ENCODE results near the gene FSIP1. TPM values are rescaled to one million over a fixed set of nuclear protein-coding genes. Genes with fewer than 3 reads are reported as not detected.

The FSIP1 gene
- total and polyA plus RNA-seq, 9 of the 15 experiments (the other 6 are each of a cell fraction or from before 2014, with no cell fraction given), result 0.07 to 0.51 (median 0.29) TPM

GRCh38 chr15:39792844-39793335, 10.2 kb upstream of the FSIP1 start (continued):
- TF ChIP-seq HCFC1 (IDR thresholded peaks at IDR 0.05; ENCODE audit: low read depth, low read length) (no peak), HLTF (IDR thresholded peaks at IDR 0.05) (no peak)

GRCh38 chr15:39792025-39792843, 9.6 kb upstream of the FSIP1 start:
- Histone ChIP-seq H3K36me3 (ENCODE audit: control insufficient read depth, insufficient read depth, low read length) (no peaks in the 10 kb centered on the region), H4K20me1 (replicated peaks; ENCODE audit: control insufficient read depth, insufficient read depth, low read length) (no peaks in the 10 kb centered on the region), H3K27me3 (ENCODE audit: control insufficient read depth in 2 of 2, insufficient read depth in 2 of 2, low read length in 2 of 2) (peaks cover 11 to 18% of the 10 kb centered on the region in 2 experiments; a peak in 4 of 5 replicates), H3K79me2 (ENCODE audit: control insufficient read depth, insufficient read depth, low read length) (no peaks in the 10 kb centered on the region), H3K4me2 (ENCODE audit: insufficient read depth, low read length) (no peak overlapping the region), H3K27ac (ENCODE audit: extremely low read depth, low read depth, low read length) (no peak overlapping the region), H3K9me3 (replicated peaks; ENCODE audit: control insufficient read depth, insufficient read depth, low read depth, low read length) (no peaks in the 10 kb centered on the region), H3K9me1 (ENCODE audit: control insufficient read depth, insufficient read depth, low read length) (no peaks in the 10 kb centered on the region), H2AFZ (ENCODE audit: low read depth, low read length) (no peak overlapping the region), H3K4me3 (no peak overlapping the region), H3K9ac (ENCODE audit: insufficient read depth in 1 of 2, low read depth in 2 of 2, low read length in 2 of 2) (no peak overlapping the region), H3K4me1 (replicated peaks in 1 of 2; ENCODE audit: control insufficient read depth in 2 of 2, insufficient read depth in 2 of 2, low read length in 2 of 2) (no peaks in the 10 kb centered on the region; a peak in 1 of 5 replicates)
- ATAC-seq, result no peak
- intact Hi-C loops (cut with micrococcal nuclease) (no loop called here), in situ Hi-C loops (cut with MboI) (loop anchor here (25.0 kb wide), 1 partner anchor 220 kb away; no protein-coding TSS in a partner anchor)
- CTCF ChIA-PET (ENCODE audit: low intra/inter-chr PET ratio), result no interaction called here
- no TSS peak for BruUV-seq (replicated peaks)
- 22% methylated on average over 5 of the region's 5 CpGs for WGBS (ENCODE audit: insufficient coverage, low coverage, missing lambda C conversion rate)
- POLR2A ChIA-PET, result no interaction called here
- DNase-seq (ENCODE audit: extremely low read depth in 1 of 4, low spot score in 3 of 4), result no peak
- no peak for FAIRE-seq
- no peak for TF ChIP-seq U2AF1 (optimal IDR thresholded peaks at IDR 0.05; ENCODE audit: low read depth, low read length)
- no peak for TF ChIP-seq IRF1 (CRISPR knock-in tag; IDR thresholded peaks at IDR 0.05; ENCODE audit: borderline replicate concordance)
- no peak for TF ChIP-seq ZNF583 (CRISPR knock-in tag; IDR thresholded peaks at IDR 0.05)
- no peak for TF ChIP-seq ZNF830 (CRISPR knock-in tag; IDR thresholded peaks at IDR 0.05)
- TF ChIP-seq ARID2 (IDR thresholded peaks at IDR 0.05), result no peak
- TF ChIP-seq E4F1 (CRISPR knock-in tag; IDR thresholded peaks at IDR 0.05; ENCODE audit: borderline replicate concordance), result no peak
- TF ChIP-seq FUS (optimal IDR thresholded peaks at IDR 0.05; ENCODE audit: low read depth, low read length), result no peak
- no peak for TF ChIP-seq ATF3 (IDR thresholded peaks at IDR 0.05)
- no peak for TF ChIP-seq ATF3 (CRISPR knock-in tag; conservative IDR thresholded peaks at IDR 0.05)
- no peak for TF ChIP-seq E2F3 (CRISPR knock-in tag; IDR thresholded peaks at IDR 0.05)
- TF ChIP-seq OTX1 (CRISPR knock-in tag; IDR thresholded peaks at IDR 0.05), result no peak
- no peak for TF ChIP-seq ZNF133 (CRISPR knock-in tag; IDR thresholded peaks at IDR 0.05)
- no peak for TF ChIP-seq MEF2A (IDR thresholded peaks at IDR 0.05; ENCODE audit: control insufficient read depth, low read depth, low read length)
- no peak for TF ChIP-seq EWSR1 (IDR thresholded peaks at IDR 0.05; ENCODE audit: borderline replicate concordance, low read depth, partially characterized antibody)
- no peak for TF ChIP-seq ZFP30 (CRISPR knock-in tag; IDR thresholded peaks at IDR 0.05; ENCODE audit: borderline replicate concordance)

All from K562 (cell line).